ENCODE data around the gene MEPCE. TPM values are rescaled to one million over a fixed set of nuclear protein-coding genes. Genes with fewer than 3 reads are reported as not detected.

Gene MEPCE
- total and polyA plus RNA-seq, 9 of the 15 experiments (the other 6 are each of a cell fraction or from before 2014, with no cell fraction given): 10.9 to 76.3 (median 44.1) TPM

- no peak; the same call in 1 of the 2 replicates for TF ChIP-seq RAD51 (IDR thresholded peaks at IDR 0.05; ENCODE audit: borderline replicate concordance, low read depth)
- TF ChIP-seq, protein P1, sequence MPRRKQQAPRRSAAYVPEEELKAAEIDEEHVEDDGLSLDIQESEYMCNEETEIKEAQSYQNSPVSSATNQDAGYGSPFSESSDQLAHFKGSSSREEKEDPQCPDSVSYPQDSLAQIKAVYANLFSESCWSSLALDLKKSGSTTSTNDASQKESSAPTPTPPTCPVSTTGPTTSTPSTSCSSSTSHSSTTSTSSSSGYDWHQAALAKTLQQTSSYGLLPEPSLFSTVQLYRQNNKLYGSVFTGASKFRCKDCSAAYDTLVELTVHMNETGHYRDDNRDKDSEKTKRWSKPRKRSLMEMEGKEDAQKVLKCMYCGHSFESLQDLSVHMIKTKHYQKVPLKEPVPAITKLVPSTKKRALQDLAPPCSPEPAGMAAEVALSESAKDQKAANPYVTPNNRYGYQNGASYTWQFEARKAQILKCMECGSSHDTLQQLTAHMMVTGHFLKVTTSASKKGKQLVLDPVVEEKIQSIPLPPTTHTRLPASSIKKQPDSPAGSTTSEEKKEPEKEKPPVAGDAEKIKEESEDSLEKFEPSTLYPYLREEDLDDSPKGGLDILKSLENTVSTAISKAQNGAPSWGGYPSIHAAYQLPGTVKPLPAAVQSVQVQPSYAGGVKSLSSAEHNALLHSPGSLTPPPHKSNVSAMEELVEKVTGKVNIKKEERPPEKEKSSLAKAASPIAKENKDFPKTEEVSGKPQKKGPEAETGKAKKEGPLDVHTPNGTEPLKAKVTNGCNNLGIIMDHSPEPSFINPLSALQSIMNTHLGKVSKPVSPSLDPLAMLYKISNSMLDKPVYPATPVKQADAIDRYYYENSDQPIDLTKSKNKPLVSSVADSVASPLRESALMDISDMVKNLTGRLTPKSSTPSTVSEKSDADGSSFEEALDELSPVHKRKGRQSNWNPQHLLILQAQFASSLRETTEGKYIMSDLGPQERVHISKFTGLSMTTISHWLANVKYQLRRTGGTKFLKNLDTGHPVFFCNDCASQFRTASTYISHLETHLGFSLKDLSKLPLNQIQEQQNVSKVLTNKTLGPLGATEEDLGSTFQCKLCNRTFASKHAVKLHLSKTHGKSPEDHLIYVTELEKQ (CRISPR knock-in tag; IDR thresholded peaks at IDR 0.05): no peak
- TF ChIP-seq, protein P2, sequence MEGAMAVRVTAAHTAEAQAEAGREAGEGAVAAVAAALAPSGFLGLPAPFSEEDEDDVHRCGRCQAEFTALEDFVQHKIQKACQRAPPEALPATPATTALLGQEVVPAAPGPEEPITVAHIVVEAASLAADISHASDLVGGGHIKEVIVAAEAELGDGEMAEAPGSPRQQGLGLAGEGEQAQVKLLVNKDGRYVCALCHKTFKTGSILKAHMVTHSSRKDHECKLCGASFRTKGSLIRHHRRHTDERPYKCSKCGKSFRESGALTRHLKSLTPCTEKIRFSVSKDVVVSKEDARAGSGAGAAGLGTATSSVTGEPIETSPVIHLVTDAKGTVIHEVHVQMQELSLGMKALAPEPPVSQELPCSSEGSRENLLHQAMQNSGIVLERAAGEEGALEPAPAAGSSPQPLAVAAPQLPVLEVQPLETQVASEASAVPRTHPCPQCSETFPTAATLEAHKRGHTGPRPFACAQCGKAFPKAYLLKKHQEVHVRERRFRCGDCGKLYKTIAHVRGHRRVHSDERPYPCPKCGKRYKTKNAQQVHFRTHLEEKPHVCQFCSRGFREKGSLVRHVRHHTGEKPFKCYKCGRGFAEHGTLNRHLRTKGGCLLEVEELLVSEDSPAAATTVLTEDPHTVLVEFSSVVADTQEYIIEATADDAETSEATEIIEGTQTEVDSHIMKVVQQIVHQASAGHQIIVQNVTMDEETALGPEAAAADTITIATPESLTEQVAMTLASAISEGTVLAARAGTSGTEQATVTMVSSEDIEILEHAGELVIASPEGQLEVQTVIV (CRISPR knock-in tag; IDR thresholded peaks at IDR 0.05; ENCODE audit: borderline replicate concordance): no peak; the same call in 1 of the 2 replicates
- TF ChIP-seq ESRRB (CRISPR knock-in tag; IDR thresholded peaks at IDR 0.05; ENCODE audit: borderline replicate concordance): no peak
- peak; percentile 50 for TF ChIP-seq NCOA4 (IDR thresholded peaks at IDR 0.05; ENCODE audit: partially characterized antibody)
- no peak for TF ChIP-seq FOXA1 (IDR thresholded peaks at IDR 0.05; ENCODE audit: borderline replicate concordance)
- TF ChIP-seq, protein P3, sequence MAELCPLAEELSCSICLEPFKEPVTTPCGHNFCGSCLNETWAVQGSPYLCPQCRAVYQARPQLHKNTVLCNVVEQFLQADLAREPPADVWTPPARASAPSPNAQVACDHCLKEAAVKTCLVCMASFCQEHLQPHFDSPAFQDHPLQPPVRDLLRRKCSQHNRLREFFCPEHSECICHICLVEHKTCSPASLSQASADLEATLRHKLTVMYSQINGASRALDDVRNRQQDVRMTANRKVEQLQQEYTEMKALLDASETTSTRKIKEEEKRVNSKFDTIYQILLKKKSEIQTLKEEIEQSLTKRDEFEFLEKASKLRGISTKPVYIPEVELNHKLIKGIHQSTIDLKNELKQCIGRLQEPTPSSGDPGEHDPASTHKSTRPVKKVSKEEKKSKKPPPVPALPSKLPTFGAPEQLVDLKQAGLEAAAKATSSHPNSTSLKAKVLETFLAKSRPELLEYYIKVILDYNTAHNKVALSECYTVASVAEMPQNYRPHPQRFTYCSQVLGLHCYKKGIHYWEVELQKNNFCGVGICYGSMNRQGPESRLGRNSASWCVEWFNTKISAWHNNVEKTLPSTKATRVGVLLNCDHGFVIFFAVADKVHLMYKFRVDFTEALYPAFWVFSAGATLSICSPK (IDR thresholded peaks at IDR 0.05; ENCODE audit: borderline replicate concordance): peak; percentile 75; the same call in 1 of the 2 replicates
- 0 out of 2 replicates have a peak, but pooled peaks have one; percentile 29 for TF ChIP-seq MIER1 (IDR thresholded peaks at IDR 0.05; ENCODE audit: low read depth)
- no peak for TF ChIP-seq ZKSCAN8 (CRISPR knock-in tag; IDR thresholded peaks at IDR 0.05)
- TF ChIP-seq ZNF165 (CRISPR knock-in tag; IDR thresholded peaks at IDR 0.05; ENCODE audit: borderline replicate concordance): 0 out of 2 replicates have a peak, but pooled peaks have one; percentile 7
- TF ChIP-seq, protein P4, sequence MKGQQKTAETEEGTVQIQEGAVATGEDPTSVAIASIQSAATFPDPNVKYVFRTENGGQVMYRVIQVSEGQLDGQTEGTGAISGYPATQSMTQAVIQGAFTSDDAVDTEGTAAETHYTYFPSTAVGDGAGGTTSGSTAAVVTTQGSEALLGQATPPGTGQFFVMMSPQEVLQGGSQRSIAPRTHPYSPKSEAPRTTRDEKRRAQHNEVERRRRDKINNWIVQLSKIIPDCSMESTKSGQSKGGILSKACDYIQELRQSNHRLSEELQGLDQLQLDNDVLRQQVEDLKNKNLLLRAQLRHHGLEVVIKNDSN (CRISPR knock-in tag; IDR thresholded peaks at IDR 0.05): peak; percentile 71
- TF ChIP-seq ZNF431 (CRISPR knock-in tag; IDR thresholded peaks at IDR 0.05): peak; percentile 93
- peak; percentile 95; the same call in 1 of the 2 replicates for TF ChIP-seq CHCHD3 (CRISPR knock-in tag; IDR thresholded peaks at IDR 0.05)
- peak; percentile 24; the same call in 1 of the 2 replicates for TF ChIP-seq EP300 (IDR thresholded peaks at IDR 0.05; ENCODE audit: low read length)
- peak; percentile 75 for TF ChIP-seq HMGN3 (IDR thresholded peaks at IDR 0.05; ENCODE audit: borderline replicate concordance, extremely low read depth, insufficient read length, low read depth, low read length)
- TF ChIP-seq MEF2A (IDR thresholded peaks at IDR 0.05; ENCODE audit: control insufficient read depth, low read depth, low read length): peak; percentile 41; the same call in 1 of the 2 replicates
- no peak for TF ChIP-seq ZNF589 (CRISPR knock-in tag; IDR thresholded peaks at IDR 0.05; ENCODE audit: low read depth)
Measured at GRCh38 chr7:100428199-100428966, 1.2 kb upstream of the MEPCE start, which contains the start of gene ZCWPW1 (continued).
